ENCODE results near the gene MB. TPM values are rescaled to one million over a fixed set of nuclear protein-coding genes. Genes with fewer than 3 reads are reported as not detected.

Gene MB
- total RNA-seq, 1 donor from 2014 or later: 16,708 TPM

GRCh38 chr22:35570686-35571194 is 46.4 kb downstream of the MB start:
- intact Hi-C loops (cut with micrococcal nuclease): no loop called here
- peaks cover 25% of the 10 kb centered on the region for H3K4me1 ChIP-seq

DNA sequence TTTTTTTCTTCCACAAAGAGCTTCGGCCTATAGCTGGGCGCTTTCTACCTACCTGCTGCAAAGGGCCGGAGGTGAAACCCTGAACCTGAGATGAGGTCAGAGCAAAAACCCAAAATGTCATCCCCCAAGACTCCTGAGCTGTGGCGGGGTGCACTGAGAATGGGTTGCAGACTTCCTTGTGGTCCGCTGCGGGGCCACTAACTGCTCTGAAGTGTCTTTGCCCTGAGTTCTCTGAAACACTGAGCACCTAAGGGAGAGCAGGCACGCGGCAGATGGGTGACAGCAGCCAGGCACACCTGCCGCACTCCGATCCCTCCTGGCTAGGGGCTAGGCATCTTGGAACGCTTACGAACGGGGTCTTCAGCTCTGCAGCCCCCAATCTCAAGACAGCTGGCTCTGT is 47.2 kb downstream of the MB start:
- no peak overlapping the region for H3K27ac ChIP-seq (replicated peaks)
- DNase-seq: no peak
- no peak for TF ChIP-seq CTCF (IDR thresholded peaks at IDR 0.05; ENCODE audit: borderline replicate concordance)
- H3K27me3 ChIP-seq (ENCODE audit: low read depth): peaks cover 15% of the 10 kb centered on the region
- no peak overlapping the region for H3K4me3 ChIP-seq
- no peaks in the 10 kb centered on the region for H3K36me3 ChIP-seq
- H3K9me3 ChIP-seq (replicated peaks): no peaks in the 10 kb centered on the region
- peaks cover 33% of the 10 kb centered on the region for H3K4me1 ChIP-seq
- intact Hi-C loops (cut with micrococcal nuclease): no loop called here

More at GRCh38 chr22:35570686-35571194, 46.4 kb downstream of the MB start:
- peaks cover 15% of the 10 kb centered on the region for H3K27me3 ChIP-seq (ENCODE audit: low read depth)
- H3K4me3 ChIP-seq: no peak overlapping the region
- no peaks in the 10 kb centered on the region for H3K9me3 ChIP-seq (replicated peaks)
- no peak for DNase-seq
- H3K27ac ChIP-seq (replicated peaks): no peak overlapping the region
- TF ChIP-seq CTCF (IDR thresholded peaks at IDR 0.05; ENCODE audit: borderline replicate concordance): no peak
- no peaks in the 10 kb centered on the region for H3K36me3 ChIP-seq

DNA sequence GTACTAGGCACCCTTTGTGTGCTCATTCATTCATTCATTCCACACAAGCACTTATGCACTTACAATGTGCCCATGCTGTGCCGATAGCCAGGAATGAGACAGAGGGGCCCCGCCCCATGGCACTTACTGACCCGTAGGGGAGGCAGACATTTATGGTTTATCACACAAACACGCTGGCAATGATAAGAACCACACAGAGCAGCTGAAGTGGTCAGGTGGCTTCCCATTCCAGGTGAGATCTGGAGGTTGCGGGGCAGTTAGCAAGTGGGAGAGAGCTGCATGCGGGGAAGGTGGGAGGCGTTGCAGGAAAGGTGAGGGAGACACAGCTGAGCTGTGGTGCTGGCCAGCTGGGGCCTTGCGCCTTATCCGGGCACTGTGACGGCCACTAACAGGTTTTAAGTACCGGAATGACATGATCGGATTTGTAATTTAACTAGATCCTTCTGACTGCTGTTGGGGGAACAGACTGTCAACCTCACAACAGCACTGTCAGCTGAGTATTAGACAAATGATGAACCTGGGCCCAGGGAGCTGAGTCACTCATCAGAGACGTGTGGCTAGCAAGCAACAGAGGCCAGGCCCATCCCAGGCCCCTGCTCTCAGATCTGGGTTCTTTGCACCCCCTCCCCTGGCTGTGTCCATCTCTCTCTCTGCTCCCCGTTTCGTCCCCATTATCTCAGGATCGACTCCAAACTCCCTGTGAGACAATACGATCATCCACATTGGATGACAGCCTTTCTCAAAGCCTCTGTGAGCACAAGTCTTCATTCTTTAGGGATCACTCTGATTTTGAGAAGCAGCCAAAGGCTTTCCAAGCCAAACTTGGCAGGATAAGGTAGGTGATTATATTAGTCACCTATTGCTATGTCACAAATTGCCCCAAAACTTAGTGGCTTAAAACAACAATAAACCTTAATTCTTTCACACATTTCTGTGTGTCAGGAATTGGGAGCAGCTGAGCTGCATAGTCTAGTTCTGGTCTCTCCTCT is 48.1 kb downstream of the MB start:
- H3K9me3 ChIP-seq (replicated peaks): no peaks in the 10 kb centered on the region
- peaks cover 15% of the 10 kb centered on the region for H3K27me3 ChIP-seq (ENCODE audit: low read depth)
- intact Hi-C loops (cut with micrococcal nuclease): no loop called here
- TF ChIP-seq CTCF (IDR thresholded peaks at IDR 0.05; ENCODE audit: borderline replicate concordance): no peak
- DNase-seq: no peak
- H3K36me3 ChIP-seq: no peaks in the 10 kb centered on the region
- H3K4me1 ChIP-seq: peaks cover 42% of the 10 kb centered on the region
- no peak overlapping the region for H3K27ac ChIP-seq (replicated peaks)
- H3K4me3 ChIP-seq: no peak overlapping the region

- no peak for TF ChIP-seq CTCF (IDR thresholded peaks at IDR 0.05; ENCODE audit: borderline replicate concordance)
Measured at GRCh38 chr22:35567351-35568141, 49.6 kb downstream of the MB start.

More at GRCh38 chr22:35567351-35568141, 49.6 kb downstream of the MB start:
- Histone ChIP-seq H3K4me3 (no peak overlapping the region), H3K27me3 (ENCODE audit: low read depth) (peaks cover 12% of the 10 kb centered on the region), H3K9me3 (replicated peaks) (no peaks in the 10 kb centered on the region), H3K27ac (replicated peaks) (peak overlapping the region; percentile 68), H3K36me3 (no peaks in the 10 kb centered on the region), H3K4me1 (peaks cover 42% of the 10 kb centered on the region)
- intact Hi-C loops (cut with micrococcal nuclease): no loop called here
- peak; percentile 62 for DNase-seq

Measured in left ventricle myocardium inferior (tissue), 1 donor.